ENCODE measurements around the gene ZNF556. TPM values are rescaled to one million over a fixed set of nuclear protein-coding genes. Genes with fewer than 3 reads are reported as not detected.
"Not testable (repeated sequence)": the region's sequence is repeated elsewhere in the genome, so short reads cannot be mapped to it uniquely, and the experiment has no call there.

ZNF556 gene
- total RNA-seq, 2 donors from 2014 or later = not detected

GRCh38 chr19:2863816-2864215 lies 3.3 kb upstream of the ZNF556 start:
- no peak overlapping the region for H3K27ac ChIP-seq
- DNase-seq (no peak), ATAC-seq (no peak)
- no peaks in the 10 kb centered on the region for H3K4me1 ChIP-seq
- WGBS, 2 donors = 37 to 40% methylated on average over 6 to 10 of the region's 10 CpGs
- H3K9me3 ChIP-seq = no peaks in the 10 kb centered on the region
- TF ChIP-seq POLR2A (IDR thresholded peaks at IDR 0.05) (no peak), CTCF (IDR thresholded peaks at IDR 0.05) (no peak)
- intact Hi-C loops (cut with DNase I) = no loop called here
- H3K36me3 ChIP-seq (replicated peaks in 1 of 2; ENCODE audit: insufficient read depth in 1 of 2, low read depth in 2 of 2) = no peaks in the 10 kb centered on the region
- H3K27me3 ChIP-seq = no peaks in the 10 kb centered on the region
- H3K4me3 ChIP-seq = no peak overlapping the region

GRCh38 chr19:2865334-2866100 lies 1.6 kb upstream of the ZNF556 start:
- TF ChIP-seq POLR2A (IDR thresholded peaks at IDR 0.05) = no peak
- Histone ChIP-seq H3K4me1 (no peaks in the 10 kb centered on the region), H3K36me3 (replicated peaks in 1 of 2; ENCODE audit: insufficient read depth in 1 of 2, low read depth in 2 of 2) (no peaks in the 10 kb centered on the region), H3K4me3 (no peak overlapping the region), H3K9me3 (no peaks in the 10 kb centered on the region), H3K27ac (no peak overlapping the region), H3K27me3 (no peaks in the 10 kb centered on the region)
- intact Hi-C loops (cut with DNase I) = no loop called here
- no peak for DNase-seq
- no peak for ATAC-seq
- WGBS, 2 donors = 26 to 36% methylated on average over 12 of the region's 12 CpGs

GRCh38 chr19:2866495-2867024 lies 575 bp upstream of the ZNF556 start:
- DNase-seq = no peak
- intact Hi-C loops (cut with DNase I) = no loop called here
- no peak for TF ChIP-seq CTCF (IDR thresholded peaks at IDR 0.05)
- no peak for TF ChIP-seq POLR2A (IDR thresholded peaks at IDR 0.05)
- Histone ChIP-seq H3K9me3 (no peaks in the 10 kb centered on the region), H3K36me3 (replicated peaks in 1 of 2; ENCODE audit: insufficient read depth in 1 of 2, low read depth in 2 of 2) (no peaks in the 10 kb centered on the region), H3K27me3 (no peaks in the 10 kb centered on the region), H3K27ac (no peak overlapping the region), H3K4me3 (no peak overlapping the region), H3K4me1 (no peaks in the 10 kb centered on the region)
- WGBS, 2 donors = 74 to 84% methylated on average over 7 to 8 of the region's 8 CpGs
- no peak for ATAC-seq

GRCh38 chr19:2869618-2870017 lies 2.5 kb downstream of the ZNF556 start:
- ATAC-seq (no peak), DNase-seq (no peak)
- no peak for TF ChIP-seq CTCF (IDR thresholded peaks at IDR 0.05)
- Histone ChIP-seq H3K36me3 (replicated peaks in 1 of 2; ENCODE audit: insufficient read depth in 1 of 2, low read depth in 2 of 2) (no peaks in the 10 kb centered on the region), H3K4me3 (no peak overlapping the region), H3K4me1 (no peaks in the 10 kb centered on the region), H3K9me3 (no peaks in the 10 kb centered on the region), H3K27ac (no peak overlapping the region), H3K27me3 (no peaks in the 10 kb centered on the region)
- WGBS, 2 donors = 79 to 89% methylated on average over 7 to 10 of the region's 10 CpGs
- intact Hi-C loops (cut with DNase I) = loop anchor here (10.0 kb wide), 1 partner anchor 215 kb away; no protein-coding TSS in a partner anchor

- not testable (repeated sequence) for H3K27me3 ChIP-seq; H3K27ac ChIP-seq; H3K36me3 ChIP-seq (replicated peaks in 1 of 2; ENCODE audit: insufficient read depth in 1 of 2, low read depth in 2 of 2); H3K4me1 ChIP-seq; H3K4me3 ChIP-seq; H3K9me3 ChIP-seq; ATAC-seq
- intact Hi-C loops (cut with DNase I) = loop anchor here (10.0 kb wide), 1 partner anchor 217 kb away; no protein-coding TSS in a partner anchor
- 17 to 30% methylated on average over 2 of the region's 11 CpGs for WGBS, 2 donors
- peak in 5 of 7 experiments; percentile 16 to 56 (median 25) for TF ChIP-seq CTCF (IDR thresholded peaks at IDR 0.05)
- peak in 1 of 4 donors; percentile 48 for DNase-seq
These were observed 5.0 kb downstream of the ZNF556 start for GRCh38 chr19:2872175-2872574.

All from body of pancreas (tissue), 4 donors.